Measurements from ENCODE around the gene NQO1. TPM values are rescaled to one million over a fixed set of nuclear protein-coding genes. Genes with fewer than 3 reads are reported as not detected.
A peak's percentile ranks its signal among the peaks of the same experiment; 100 is the strongest.

Gene NQO1
- polyA plus RNA-seq, 1 of the 3 experiments (the other 2 are of a cell fraction), result 152 TPM

GRCh38 chr16:69698404-69698803 lies 28.0 kb downstream of the NQO1 start:
- H3K27me3 ChIP-seq (ENCODE audit: insufficient read depth), result no peaks in the 10 kb centered on the region
- H4K20me1 ChIP-seq (ENCODE audit: insufficient read depth), result no peaks in the 10 kb centered on the region
- H3K27ac ChIP-seq (ENCODE audit: low read depth in 2 of 2, low read length in 1 of 2), result no peak overlapping the region
- TF ChIP-seq YY1 (IDR thresholded peaks at IDR 0.05; ENCODE audit: low read depth), result no peak
- no peak for TF ChIP-seq TCF12 (IDR thresholded peaks at IDR 0.05)
- ChIA-PET CTCF (interaction anchor here (0.6 to 1.2 kb wide), 3 partner anchors 11 to 302 kb away, joined by 3 to 4 read pairs (median 4); partner anchors contain the start of gene NOB1), POLR2A (no interaction called here)
- peaks cover 86% of the 10 kb centered on the region in 2 experiments for H3K36me3 ChIP-seq (replicated peaks in 1 of 2; ENCODE audit: control insufficient read depth in 1 of 2, insufficient read depth in 2 of 2, low read length in 1 of 2)
- no peak overlapping the region for H3K4me3 ChIP-seq (ENCODE audit: low read depth in 2 of 2, low read length in 1 of 2)
- H3K9ac ChIP-seq, result no peak overlapping the region
- no peak for DNase-seq
- peaks cover 0 to 5% of the 10 kb centered on the region in 2 experiments; a peak in 2 of 4 replicates for H3K4me1 ChIP-seq (ENCODE audit: control insufficient read depth in 1 of 2, insufficient read depth in 2 of 2, low read depth in 1 of 2, low read length in 1 of 2)
- H3K9me3 ChIP-seq, result no peaks in the 10 kb centered on the region
- H3K9me2 ChIP-seq, result no peaks in the 10 kb centered on the region
- WGBS (ENCODE audit: low lambda C conversion rate), result 97% methylated on average over 3 of the region's 3 CpGs
- H3K79me2 ChIP-seq (ENCODE audit: insufficient read depth), result peaks cover 29% of the 10 kb centered on the region
- H3F3A ChIP-seq (replicated peaks; ENCODE audit: insufficient read depth), result peaks cover 22% of the 10 kb centered on the region
- H2AFZ ChIP-seq (ENCODE audit: low read depth), result no peak overlapping the region
- H3K4me2 ChIP-seq, result no peak overlapping the region

- Histone ChIP-seq H3K27ac (ENCODE audit: low read depth in 2 of 2, low read length in 1 of 2) (no peak overlapping the region), H4K20me1 (ENCODE audit: insufficient read depth) (no peaks in the 10 kb centered on the region), H2AFZ (ENCODE audit: low read depth) (no peak overlapping the region), H3K9ac (no peak overlapping the region), H3K9me2 (no peaks in the 10 kb centered on the region), H3K79me2 (ENCODE audit: insufficient read depth) (peaks cover 24% of the 10 kb centered on the region), H3K4me1 (ENCODE audit: control insufficient read depth in 1 of 2, insufficient read depth in 2 of 2, low read depth in 1 of 2, low read length in 1 of 2) (no peaks in the 10 kb centered on the region), H3F3A (replicated peaks; ENCODE audit: insufficient read depth) (peaks cover 32% of the 10 kb centered on the region), H3K4me2 (no peak overlapping the region), H3K4me3 (ENCODE audit: low read depth in 2 of 2, low read length in 1 of 2) (no peak overlapping the region), H3K9me3 (no peaks in the 10 kb centered on the region), H3K27me3 (ENCODE audit: insufficient read depth) (no peaks in the 10 kb centered on the region), H3K36me3 (replicated peaks in 1 of 2; ENCODE audit: control insufficient read depth in 1 of 2, insufficient read depth in 2 of 2, low read length in 1 of 2) (peaks cover 83 to 91% of the 10 kb centered on the region in 2 experiments)
- 97% methylated on average over 2 of the region's 2 CpGs for WGBS (ENCODE audit: low lambda C conversion rate)
- POLR2A ChIA-PET, result no interaction called here
- no peak for DNase-seq
- TF ChIP-seq, protein P1, sequence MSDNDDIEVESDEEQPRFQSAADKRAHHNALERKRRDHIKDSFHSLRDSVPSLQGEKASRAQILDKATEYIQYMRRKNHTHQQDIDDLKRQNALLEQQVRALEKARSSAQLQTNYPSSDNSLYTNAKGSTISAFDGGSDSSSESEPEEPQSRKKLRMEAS (IDR thresholded peaks at IDR 0.05; ENCODE audit: low read depth), result no peak
- TF ChIP-seq ELF1 (IDR thresholded peaks at IDR 0.05) (no peak), RCOR1 (IDR thresholded peaks at IDR 0.05; ENCODE audit: low read length) (no peak), RAD21 (IDR thresholded peaks at IDR 0.05; ENCODE audit: low read length) (no peak), EZH2phosphoT487 (IDR thresholded peaks at IDR 0.05; ENCODE audit: borderline replicate concordance, low read depth) (no peak)
- CTCF ChIA-PET, result interaction anchor here (0.9 to 1.9 kb wide), 3 partner anchors 15 to 298 kb away, joined by 3 to 6 read pairs (median 4); no protein-coding TSS in a partner anchor
Observed at GRCh38 chr16:69693916-69694315, 32.4 kb downstream of the NQO1 start.

- H3K4me2 ChIP-seq, result no peak overlapping the region
- H3F3A ChIP-seq (replicated peaks; ENCODE audit: insufficient read depth), result peaks cover 27% of the 10 kb centered on the region
- DNase-seq, result no peak
- peaks cover 18% of the 10 kb centered on the region for H3K79me2 ChIP-seq (ENCODE audit: insufficient read depth)
- H3K4me3 ChIP-seq (ENCODE audit: low read depth in 2 of 2, low read length in 1 of 2), result no peak overlapping the region
- H3K36me3 ChIP-seq (replicated peaks in 1 of 2; ENCODE audit: control insufficient read depth in 1 of 2, insufficient read depth in 2 of 2, low read length in 1 of 2), result peaks cover 69 to 86% of the 10 kb centered on the region in 2 experiments
- H2AFZ ChIP-seq (ENCODE audit: low read depth), result no peak overlapping the region
- H3K27me3 ChIP-seq (ENCODE audit: insufficient read depth), result no peaks in the 10 kb centered on the region
- 87% methylated on average over 4 of the region's 4 CpGs for WGBS (ENCODE audit: low lambda C conversion rate)
- no peaks in the 10 kb centered on the region for H3K9me3 ChIP-seq
- no peaks in the 10 kb centered on the region for H4K20me1 ChIP-seq (ENCODE audit: insufficient read depth)
- CTCF ChIA-PET, result no interaction called here
- no peak overlapping the region for H3K9ac ChIP-seq
- H3K4me1 ChIP-seq (ENCODE audit: control insufficient read depth in 1 of 2, insufficient read depth in 2 of 2, low read depth in 1 of 2, low read length in 1 of 2), result no peaks in the 10 kb centered on the region
- peak overlapping the region in 1 of 2 experiments; percentile 45; a peak in 1 of 4 replicates for H3K27ac ChIP-seq (ENCODE audit: low read depth in 2 of 2, low read length in 1 of 2)
- no peaks in the 10 kb centered on the region for H3K9me2 ChIP-seq
- POLR2A ChIA-PET, result no interaction called here
- TF ChIP-seq EZH2phosphoT487 (IDR thresholded peaks at IDR 0.05; ENCODE audit: borderline replicate concordance, low read depth) (no peak), NFIC (IDR thresholded peaks at IDR 0.05; ENCODE audit: borderline replicate concordance) (no peak), RXRA (IDR thresholded peaks at IDR 0.05; ENCODE audit: borderline replicate concordance, low read depth) (no peak), GABPA (IDR thresholded peaks at IDR 0.05; ENCODE audit: low read depth) (no peak), MEF2A (IDR thresholded peaks at IDR 0.05; ENCODE audit: borderline replicate concordance, low read depth) (no peak), USF1 (IDR thresholded peaks at IDR 0.05; ENCODE audit: borderline replicate concordance, low read depth) (no peak), PBX3 (IDR thresholded peaks at IDR 0.05) (no peak)
- TF ChIP-seq, protein P2, sequence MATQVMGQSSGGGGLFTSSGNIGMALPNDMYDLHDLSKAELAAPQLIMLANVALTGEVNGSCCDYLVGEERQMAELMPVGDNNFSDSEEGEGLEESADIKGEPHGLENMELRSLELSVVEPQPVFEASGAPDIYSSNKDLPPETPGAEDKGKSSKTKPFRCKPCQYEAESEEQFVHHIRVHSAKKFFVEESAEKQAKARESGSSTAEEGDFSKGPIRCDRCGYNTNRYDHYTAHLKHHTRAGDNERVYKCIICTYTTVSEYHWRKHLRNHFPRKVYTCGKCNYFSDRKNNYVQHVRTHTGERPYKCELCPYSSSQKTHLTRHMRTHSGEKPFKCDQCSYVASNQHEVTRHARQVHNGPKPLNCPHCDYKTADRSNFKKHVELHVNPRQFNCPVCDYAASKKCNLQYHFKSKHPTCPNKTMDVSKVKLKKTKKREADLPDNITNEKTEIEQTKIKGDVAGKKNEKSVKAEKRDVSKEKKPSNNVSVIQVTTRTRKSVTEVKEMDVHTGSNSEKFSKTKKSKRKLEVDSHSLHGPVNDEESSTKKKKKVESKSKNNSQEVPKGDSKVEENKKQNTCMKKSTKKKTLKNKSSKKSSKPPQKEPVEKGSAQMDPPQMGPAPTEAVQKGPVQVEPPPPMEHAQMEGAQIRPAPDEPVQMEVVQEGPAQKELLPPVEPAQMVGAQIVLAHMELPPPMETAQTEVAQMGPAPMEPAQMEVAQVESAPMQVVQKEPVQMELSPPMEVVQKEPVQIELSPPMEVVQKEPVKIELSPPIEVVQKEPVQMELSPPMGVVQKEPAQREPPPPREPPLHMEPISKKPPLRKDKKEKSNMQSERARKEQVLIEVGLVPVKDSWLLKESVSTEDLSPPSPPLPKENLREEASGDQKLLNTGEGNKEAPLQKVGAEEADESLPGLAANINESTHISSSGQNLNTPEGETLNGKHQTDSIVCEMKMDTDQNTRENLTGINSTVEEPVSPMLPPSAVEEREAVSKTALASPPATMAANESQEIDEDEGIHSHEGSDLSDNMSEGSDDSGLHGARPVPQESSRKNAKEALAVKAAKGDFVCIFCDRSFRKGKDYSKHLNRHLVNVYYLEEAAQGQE (IDR thresholded peaks at IDR 0.05; ENCODE audit: low read depth, low read length), result no peak
Observed at GRCh38 chr16:69691980-69692911, 34.1 kb downstream of the NQO1 start.
